HG02981 (cell line): Measurements from ENCODE around the gene BRD9.
"Not testable (repeated sequence)": the region's sequence is repeated elsewhere in the genome, so short reads cannot be mapped to it uniquely, and the experiment has no call there.

ENCODE experiments used
- ATAC-seq: cut with Tn5 transposase; IDR thresholded peaks from one replicate; pipeline ENCODE4 v1.9.1; 2021; ENCODE audit warnings: mild to moderate bottlenecking, moderate library complexity; ENCODE audit not compliant: unreplicated experiment

BRD9 gene

DNA sequence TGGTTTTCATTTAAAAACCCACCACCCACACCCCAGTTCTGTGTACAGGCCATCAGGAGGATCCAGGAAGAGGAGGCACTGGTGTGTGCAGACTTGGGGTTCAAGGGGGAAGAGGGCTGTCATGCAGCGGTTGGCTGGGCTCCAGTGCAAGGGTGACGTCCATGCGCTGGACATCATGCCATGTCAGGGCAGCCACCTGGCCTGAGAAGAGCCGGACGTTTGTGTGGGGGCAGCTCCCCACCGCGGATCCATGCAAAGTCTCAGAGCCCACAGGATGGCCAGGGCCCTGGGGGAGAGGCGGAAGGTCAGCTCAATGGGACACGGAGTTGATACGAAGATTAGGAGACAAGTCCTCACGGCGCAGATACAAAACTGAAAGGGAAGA is 11.1 kb downstream of the BRD9 start:
- ATAC-seq = no peak

DNA sequence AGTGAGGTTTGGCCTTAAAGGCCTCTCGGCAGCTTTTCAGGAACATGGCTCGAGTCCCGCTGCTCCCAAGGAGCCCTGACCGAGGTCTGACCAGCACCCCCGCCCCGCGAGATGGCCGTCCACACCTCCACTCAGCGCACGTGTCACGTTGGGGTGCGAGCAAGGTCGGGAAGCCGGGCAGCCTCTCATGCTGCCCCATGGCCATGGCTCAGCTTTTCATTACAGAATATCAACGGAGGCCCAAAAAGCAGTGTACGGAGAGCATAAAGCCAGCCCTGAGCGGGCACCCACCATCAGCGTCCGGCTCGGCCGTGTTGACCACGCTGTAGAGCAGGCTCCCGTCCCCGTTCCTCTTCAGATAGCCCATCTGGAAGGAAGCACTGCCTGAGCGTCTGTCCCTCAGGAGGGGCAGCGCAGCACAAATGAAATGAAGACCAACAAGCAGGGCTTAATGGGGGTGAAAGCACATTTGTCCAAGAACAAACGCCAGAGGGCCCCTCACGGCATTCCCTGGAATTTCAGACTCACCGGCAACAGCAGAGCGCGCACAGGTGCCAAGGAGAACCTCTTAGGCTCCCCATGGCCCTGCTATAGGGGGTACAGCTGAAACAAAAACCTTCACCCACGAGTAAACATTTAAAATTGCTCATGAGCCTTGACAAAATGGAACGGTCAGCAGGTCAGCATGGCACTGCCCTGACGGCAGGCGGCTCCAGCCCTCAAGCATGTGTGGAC is 11.6 kb downstream of the BRD9 start:
- no peak for ATAC-seq

DNA sequence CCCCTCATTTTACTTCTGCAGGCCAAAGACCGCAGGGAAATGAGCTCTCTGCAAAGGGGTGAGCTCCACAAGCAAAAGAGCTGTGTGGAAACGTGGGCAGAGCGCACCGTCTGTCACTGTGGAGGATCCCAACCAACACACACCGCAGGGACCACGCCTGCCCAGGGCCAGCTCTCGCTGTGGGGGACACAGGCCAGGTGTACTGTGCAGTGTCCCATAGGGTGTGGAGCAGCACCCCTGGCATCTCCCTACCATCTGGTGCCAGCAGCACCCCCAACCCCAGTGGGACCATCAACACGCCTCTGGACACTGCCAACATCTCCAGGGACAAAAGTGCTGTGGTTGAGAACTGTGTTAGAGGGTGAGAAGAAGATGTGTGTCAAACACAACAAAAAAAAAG is 13.9 kb downstream of the BRD9 start:
- not testable (repeated sequence) for ATAC-seq

DNA sequence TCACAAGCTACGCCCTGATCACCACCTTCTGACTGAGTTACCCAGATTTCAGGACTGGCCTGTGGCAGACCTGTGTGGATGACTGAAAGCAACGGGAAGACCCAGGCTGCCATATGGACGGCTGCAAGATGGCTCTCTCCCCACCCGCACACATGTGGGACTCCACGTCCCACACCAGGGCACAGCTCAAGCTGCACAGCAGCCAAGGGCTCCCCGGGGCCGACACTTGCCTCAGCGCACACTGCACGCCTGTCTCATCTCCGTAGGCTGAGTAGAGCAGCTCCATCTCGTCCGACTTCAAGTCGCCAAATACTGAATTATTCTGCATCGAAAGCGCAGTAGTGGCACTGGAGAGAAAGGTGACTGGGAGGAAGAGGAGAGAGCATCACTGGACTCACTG is 14.5 kb downstream of the BRD9 start:
- no peak for ATAC-seq

DNA sequence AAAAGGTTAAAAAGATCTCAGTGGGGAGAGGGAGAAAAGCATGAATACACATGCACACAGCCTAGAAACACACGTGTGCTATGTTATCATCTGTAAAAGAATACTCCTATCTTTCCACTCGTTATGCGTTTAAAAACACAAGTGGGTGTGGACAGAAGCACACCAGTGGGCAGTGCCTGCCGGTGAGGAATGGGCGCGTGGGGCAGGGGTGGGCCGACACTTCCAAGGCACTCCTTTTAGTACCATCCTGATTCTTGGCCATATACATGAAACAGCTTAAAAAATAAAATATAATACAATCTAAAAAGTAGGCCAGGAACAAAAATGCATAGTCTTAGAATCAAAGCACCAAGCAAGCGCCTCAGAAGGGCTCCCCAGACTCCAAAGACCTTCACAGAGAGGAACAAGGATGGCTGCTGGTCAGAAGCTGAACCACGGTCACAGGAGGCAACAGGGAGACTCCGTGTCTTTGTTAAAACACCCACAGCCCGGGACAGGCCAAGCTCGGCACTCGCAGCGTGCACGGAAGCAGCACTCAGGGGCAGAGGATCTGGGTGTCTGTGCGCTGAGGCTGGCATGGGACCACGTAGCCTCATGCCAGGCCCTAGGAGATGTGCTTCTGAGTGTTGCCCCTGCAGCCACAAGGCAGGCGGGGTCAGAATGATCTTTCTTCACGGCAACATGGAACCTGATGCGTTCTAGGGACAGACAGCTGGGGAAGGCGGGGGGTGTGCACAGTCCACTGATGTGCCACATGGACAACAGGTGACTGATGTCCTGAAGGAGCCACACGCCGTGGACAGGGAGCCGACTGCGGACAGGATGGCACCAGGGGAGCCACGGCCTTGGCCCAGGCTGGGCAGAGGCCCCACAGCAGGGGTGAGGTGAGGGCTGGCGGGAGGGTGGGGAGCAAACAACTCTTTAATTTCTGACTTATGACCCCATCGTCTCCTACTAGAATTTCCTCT is 15.9 kb downstream of the BRD9 start:
- ATAC-seq = no peak

DNA sequence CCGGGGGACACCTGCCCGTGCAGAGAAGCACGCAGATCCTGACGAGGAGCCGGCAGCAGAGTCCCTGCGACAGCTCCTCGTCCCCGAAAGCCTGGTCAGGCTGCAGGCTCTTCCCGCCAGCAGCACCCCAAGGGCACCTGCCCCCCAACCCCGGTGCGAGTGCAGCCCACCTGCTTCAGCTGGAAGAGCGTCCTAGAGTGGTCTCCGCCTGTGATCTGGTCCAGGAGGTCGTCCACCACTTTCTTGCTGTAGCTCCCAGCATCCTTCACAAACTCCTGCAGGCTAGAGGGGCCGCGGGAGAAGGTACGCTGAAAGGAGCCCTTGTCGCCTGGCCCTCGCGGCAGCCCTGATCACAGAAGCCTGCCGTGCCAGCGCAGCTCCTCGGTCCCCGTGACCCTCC is 16.7 kb downstream of the BRD9 start:
- ATAC-seq = no peak

DNA sequence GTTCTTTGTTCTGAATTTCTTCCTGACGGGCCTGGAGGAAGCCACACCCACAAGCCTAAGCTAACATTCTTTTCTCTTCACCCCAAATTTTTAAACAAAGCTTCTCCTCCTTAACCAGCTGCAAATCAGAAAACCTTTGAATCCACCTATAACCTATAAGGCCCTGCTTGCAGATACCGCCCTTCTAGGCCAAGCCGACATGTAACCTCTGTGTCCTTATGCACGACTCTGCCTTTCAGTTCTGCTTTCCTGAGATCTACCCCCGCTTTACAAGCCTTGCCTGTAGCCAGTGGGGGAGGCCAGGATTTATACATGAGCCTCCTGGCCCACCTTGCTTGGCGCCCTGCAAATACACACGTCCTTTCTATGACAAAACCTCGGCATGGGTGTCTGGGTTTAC is 19.3 kb downstream of the BRD9 start:
- no peak for ATAC-seq

DNA sequence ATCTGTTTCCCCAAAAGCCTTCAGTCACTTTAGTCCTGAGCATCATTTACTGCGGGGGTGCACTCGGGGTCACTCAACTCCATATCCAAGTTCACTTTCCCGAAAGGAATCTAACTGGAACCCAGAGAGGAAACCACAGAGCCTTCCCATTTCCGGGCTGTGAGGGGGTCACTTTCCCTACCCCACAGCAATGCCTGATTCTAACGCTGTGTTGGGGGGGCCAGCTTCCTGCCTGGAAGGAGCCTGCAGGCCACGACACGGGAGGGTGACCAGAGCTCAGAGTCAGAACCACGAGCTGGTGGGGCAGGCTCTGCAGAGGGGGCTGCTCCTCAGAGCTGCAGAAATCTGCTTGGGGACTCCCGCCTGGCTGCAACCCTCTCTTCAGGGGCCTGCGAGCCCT is 20.3 kb downstream of the BRD9 start:
- ATAC-seq = no peak

DNA sequence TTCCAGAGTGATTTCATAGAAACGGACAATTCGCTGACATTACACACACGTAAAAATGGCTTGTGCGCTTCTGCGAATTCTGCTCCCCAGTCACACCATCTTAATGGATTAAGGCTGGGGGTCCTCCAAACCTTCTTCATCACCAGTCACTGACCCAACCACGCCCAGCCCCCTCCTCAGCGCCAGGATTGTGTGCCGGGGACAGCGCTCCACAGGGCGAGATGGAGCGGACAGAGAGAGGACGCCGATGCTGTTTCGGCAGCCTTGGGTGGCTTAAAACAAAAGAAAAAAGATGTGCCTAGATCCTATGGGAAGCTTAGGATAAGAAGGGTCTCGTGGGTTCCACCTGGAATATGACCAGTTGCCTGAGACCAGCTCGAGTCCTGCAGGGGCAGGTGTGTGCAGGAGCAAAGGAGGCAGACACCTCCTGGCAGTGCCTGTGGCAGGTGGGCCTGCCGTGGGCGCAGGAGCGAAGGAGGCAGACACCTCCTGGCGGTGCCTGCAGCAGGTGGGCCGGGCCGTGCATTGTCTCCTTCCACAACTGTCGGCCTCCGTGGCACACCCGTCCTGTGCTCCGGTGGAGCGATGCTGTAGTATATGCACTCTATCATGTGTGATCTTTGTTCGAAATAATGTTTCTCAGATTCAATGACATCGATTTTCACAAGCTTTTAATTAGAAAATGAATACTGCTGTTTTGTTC is 20.9 kb downstream of the BRD9 start:
- ATAC-seq = no peak

DNA sequence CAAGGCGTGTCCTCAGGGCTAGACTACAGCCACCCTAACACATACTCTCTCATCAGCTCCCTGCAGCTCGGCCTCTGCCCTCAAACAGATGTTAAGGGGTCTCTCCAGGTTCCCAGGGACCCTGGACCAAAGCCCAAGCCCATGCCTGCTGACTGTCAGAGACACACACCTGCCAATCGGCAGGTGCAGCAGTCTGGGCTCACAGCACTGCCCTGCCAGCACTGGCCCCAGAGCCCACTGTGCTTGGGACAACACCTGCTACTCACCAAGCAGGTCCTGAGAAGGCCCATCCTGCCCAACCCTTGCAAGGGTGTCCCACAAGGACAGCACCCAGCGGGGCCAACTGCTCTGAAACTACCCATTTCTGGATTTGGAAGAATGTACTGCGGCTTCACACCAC is 21.6 kb downstream of the BRD9 start:
- no peak for ATAC-seq

DNA sequence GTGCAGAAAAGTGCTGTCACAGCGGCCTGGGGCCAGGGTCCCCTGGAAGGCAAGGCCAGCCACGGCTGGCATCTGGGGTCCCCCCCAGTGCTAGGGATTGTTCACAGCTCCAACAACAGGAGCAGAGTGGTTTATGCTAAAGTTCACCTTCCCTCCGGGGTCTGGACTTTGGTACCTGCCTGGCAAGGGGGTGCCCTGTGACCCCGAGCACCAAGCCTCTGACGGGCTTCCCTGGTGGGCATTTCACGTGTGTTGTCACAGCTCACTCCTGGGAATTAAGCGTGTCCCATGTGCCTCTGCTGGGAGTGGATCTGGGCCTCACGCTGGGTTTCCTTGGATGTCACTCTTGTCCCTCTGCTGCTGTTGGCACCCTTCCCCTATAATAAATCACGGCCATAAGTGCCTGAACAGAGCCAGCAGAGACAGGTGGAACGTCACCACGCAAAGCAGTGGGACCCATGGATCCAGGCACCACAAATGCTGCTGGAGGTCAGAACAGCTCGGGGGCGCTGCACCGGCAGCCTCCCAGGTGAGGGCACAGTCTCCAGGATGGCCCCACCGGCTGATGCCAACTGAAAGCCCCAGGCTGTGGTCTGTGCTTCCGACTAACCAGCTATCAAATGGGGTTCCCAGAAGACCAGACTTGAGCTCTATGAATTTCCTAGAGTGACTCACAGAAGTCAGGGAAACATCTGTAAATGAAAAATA is 24.0 kb downstream of the BRD9 start:
- ATAC-seq = no peak

DNA sequence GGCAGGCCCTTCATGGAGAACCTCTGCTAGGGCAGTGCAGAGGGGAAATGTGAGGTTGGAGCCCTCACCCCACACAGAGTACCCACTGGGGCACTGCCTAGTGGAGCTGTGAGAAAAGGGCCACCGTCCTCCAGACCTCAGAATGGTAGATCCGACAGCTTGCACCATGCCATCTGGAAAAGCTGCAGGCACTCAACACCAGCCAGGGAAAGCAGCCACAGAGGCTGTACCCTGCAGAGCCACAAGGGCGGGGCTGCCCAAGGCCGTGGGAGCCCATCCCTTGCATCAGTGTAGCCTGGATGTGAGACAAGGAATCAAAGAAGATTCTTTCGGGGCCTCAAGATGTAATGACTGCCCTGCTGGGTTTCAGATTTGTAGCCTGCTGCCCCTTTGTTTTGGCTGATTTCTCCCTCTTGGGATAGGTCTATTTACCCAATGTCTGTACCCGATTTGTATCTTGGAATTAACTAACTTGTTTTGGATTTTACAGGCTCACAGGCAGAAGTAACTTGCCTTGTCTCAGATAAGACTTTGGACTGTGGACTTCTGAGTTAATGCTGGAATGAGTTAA is 25.2 kb downstream of the BRD9 start:
- ATAC-seq = no peak

DNA sequence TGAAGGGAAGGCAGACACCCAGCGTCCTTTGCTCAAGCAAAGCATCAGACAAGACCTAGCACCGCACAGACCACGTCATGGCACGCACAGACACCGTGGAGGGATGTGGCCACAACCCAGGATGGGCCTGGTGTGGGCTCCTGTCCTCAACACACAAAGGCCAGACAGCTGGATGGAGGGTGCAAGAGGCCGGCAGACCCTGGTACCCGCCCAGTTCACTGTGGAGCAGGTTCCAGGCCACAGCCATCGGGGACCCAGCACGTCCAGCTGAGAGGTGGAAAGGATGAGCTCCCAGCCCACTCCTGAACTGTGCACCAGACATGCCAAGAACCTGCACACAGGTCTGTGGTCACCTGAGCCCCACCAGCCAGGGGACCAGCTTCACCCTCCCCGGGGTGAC is 26.8 kb downstream of the BRD9 start:
- no peak for ATAC-seq

DNA sequence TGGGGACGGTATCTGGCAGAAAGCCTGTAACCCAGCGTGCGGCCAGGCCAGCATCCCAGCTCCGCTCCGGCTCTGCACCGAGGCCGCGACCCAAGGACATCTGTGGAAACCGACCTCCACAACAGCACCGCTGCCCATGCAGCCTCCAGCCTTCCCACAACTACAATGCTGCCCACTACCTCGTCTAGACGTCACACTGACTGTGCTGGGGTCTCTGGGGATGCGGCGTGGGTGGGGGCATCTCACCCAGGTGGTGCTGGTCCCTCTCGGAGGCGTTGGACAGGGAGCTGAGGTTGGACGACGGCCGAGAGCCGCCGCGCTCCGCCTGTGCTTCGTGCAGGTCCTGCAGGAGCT is 27.5 kb downstream of the BRD9 start:
- no peak for ATAC-seq

DNA sequence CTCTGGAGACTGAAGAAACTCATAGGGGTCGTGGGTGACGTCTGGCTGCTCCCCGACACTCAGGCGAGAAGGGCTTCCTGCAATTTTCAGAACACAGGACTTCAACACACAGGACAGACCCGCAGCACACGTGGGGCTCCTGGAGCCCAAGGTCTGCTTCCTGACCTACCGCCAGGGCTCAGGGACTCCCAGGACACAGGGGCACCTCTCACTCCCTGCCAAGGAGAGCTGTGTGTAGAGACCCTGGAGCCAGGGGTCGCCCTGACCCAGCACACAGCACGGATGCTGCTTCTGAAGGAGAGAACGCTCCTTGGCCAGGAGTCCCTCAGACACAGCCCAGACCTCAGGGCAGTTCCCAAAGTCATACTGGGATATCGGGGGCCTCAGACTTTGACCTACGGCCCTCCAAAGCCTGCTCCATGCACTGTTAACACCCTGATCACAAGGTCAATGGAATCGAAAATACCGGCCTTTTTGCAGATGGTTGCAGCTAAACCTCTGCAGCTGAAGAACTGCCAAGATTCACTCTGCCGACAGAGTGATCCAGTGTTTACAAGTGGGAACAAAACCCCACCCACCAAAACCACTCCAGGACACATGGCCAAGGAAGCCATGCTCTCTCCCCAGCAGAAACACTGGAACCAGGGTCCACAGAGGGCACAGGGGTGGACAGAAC is 28.0 kb downstream of the BRD9 start:
- ATAC-seq = no peak

DNA sequence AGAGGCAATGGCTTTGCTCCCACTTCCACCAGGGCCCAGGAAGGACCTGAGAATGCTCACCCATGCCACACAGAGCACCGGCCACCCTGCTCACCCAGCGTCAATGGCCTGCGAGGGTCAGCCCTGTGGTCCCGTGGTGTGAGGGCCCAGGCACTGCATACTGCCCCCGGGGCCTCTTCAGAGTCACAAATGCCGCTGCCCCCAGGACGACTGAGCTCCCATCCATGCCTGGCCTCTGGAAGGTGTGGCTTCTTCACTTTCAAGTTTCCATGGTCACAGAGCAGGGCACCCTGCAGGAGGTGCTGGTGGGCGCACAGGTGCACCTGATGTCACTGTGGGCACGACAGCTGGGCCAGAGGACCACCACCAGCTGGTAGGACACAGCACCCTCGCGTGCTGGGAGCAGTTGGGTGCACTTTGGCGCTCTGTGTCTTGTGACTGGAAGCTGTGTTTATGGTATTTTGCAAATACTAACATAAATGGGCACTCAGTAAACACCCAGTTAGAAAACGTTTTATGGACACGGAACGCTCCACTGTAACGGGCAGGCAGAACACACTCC is 29.3 kb downstream of the BRD9 start:
- ATAC-seq = no peak

DNA sequence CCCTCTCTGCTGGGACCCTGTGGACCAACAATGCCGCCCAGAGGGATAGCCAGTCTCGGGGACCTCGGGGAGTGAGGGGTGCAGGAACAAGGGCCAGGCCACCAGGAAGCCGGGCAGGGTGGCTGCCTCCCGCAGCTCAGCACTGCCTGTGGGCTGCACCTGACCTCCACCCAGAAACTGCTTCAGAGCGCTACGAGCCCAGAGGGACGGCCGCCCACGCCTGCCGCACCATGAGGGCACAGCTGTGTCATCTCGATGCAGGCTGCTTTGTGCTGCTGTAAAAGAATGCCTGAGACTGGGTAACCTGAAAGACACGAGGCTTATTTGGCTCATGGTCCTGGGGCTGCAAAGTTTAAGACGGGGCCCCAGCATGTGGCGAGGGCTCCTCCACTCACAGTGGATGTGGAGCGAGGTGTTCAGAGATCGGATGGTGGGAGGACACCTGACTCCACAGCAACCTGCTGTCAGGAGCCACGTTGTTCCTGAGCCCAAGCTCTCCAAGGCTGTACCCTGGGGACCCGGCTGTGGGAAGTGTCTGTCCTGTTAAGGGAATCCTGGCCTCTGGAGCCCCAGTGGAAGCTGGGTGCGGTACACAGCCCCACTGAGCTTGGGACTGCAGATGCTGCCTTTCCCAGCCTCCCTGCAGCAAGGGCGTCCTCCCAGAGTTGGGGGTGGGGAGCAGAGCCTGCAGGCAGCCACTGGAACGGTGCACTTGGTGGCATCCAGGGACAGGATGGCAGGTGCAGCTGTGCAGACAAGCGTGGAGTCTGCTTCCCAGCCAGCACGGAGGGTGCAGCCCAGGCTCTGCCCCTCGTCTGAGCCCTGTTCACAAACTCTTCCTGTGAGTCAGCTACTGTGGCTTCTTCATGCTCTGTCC is 30.0 kb downstream of the BRD9 start:
- ATAC-seq = no peak

DNA sequence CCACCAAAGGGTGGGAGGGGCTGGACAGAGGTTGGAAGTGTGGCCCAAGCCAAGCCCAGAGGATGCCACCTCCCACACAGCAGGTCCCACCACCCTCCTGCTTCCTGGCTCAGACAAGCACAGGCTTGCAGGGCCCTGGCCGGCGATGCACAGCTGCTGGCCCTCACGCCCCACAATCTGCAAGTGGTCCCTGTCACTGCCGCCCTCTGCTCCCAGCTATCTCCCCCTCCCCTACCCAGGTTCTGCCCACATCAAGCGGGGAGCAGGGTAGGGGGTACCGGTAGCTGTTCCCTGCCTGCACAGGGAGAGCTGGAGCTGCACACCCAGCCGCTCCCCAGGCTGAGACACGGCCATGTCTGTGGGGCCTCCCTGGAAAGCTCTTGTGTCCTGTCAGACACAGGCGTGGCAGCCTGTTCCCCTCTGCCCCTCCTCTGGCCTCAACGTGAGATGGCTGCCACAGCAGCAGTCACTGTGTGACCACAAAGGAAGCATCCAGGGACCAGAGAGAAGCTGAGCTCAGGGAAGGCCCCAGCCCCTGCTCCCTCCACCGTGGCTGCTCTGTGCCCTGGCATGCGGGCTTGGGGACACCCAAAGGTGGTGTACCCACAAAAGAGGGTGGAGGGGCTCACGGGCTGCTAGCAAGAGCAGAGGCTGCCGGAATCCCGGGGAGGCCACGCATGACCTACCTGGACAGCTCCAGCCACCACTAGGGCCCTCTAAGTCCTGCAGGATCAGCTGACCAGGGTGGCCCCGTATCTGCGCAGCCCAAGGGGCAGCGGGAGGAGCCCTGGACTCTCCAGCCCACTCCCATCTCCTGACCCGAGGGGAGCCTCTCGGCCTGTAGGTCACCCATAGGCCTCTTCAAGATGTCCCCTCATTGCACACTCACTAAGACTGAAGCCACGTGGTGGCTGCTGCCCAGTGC is 30.9 kb downstream of the BRD9 start:
- no peak for ATAC-seq
